ENCODE data around the gene MIB1.

DNA sequence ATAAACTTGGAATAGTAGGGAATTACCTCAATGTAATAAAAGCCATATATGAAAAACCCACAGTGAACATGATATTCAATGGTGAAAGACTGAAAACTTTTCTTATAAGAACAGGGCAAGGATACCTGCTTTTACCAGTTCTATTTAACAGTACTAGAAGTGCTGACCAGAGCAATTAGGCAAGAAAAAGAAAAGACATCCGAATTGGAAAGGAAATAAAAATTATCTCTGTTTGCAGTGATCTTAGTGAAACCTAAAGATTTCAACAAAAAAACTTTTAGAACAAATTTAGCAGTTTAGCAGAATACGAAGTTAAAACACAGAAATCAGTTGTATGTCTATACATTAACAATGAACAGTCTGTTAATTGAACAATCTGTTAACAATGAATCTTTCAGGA, 69.1 kb downstream of the MIB1 start:
- TF ChIP-seq, protein P1, sequence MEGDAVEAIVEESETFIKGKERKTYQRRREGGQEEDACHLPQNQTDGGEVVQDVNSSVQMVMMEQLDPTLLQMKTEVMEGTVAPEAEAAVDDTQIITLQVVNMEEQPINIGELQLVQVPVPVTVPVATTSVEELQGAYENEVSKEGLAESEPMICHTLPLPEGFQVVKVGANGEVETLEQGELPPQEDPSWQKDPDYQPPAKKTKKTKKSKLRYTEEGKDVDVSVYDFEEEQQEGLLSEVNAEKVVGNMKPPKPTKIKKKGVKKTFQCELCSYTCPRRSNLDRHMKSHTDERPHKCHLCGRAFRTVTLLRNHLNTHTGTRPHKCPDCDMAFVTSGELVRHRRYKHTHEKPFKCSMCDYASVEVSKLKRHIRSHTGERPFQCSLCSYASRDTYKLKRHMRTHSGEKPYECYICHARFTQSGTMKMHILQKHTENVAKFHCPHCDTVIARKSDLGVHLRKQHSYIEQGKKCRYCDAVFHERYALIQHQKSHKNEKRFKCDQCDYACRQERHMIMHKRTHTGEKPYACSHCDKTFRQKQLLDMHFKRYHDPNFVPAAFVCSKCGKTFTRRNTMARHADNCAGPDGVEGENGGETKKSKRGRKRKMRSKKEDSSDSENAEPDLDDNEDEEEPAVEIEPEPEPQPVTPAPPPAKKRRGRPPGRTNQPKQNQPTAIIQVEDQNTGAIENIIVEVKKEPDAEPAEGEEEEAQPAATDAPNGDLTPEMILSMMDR (IDR thresholded peaks at IDR 0.05) = no peak
- no peak for TF ChIP-seq EZH2 (IDR thresholded peaks at IDR 0.05; ENCODE audit: borderline replicate concordance, insufficient read depth, low read depth, low read length, poor library complexity, severe bottlenecking)
